Fibroblast of skin of right biceps (primary cell): ENCODE results near the gene PPFIA1.
"Not testable (repeated sequence)": the region's sequence is repeated elsewhere in the genome, so short reads cannot be mapped to it uniquely, and the experiment has no call there.

Experiments
- DNase-seq: peaks from one replicate; pipeline ENCODE4 v3.0.0-alpha.2; 2013

PPFIA1 gene

GRCh38 chr11:70252844-70253243 is 17.6 kb upstream of the PPFIA1 start:
- no peak for DNase-seq

GRCh38 chr11:70255477-70256116 is 14.9 kb upstream of the PPFIA1 start:
- DNase-seq: no peak

GRCh38 chr11:70259077-70259476 is 11.4 kb upstream of the PPFIA1 start:
- not testable (repeated sequence) for DNase-seq

- no peak for DNase-seq
Measured at GRCh38 chr11:70262951-70263350, 7.5 kb upstream of the PPFIA1 start.

- DNase-seq: no peak
Measured at GRCh38 chr11:70263363-70263762, 7.1 kb upstream of the PPFIA1 start.

GRCh38 chr11:70265341-70265740 is 5.1 kb upstream of the PPFIA1 start:
- DNase-seq: no peak

- no peak for DNase-seq
Measured at GRCh38 chr11:70267405-70267950, 3.0 kb upstream of the PPFIA1 start.

GRCh38 chr11:70268526-70268925 is 2.0 kb upstream of the PPFIA1 start:
- DNase-seq: no peak

GRCh38 chr11:70270877-70271648 is 573 bp downstream of the PPFIA1 start:
- DNase-seq: peak; percentile 51

GRCh38 chr11:70271649-70271953 is 1.1 kb downstream of the PPFIA1 start:
- no peak for DNase-seq

- no peak for DNase-seq
Measured at GRCh38 chr11:70272009-70272408, 1.5 kb downstream of the PPFIA1 start.

GRCh38 chr11:70278994-70279393 is 8.5 kb downstream of the PPFIA1 start:
- DNase-seq: no peak

- DNase-seq: peak; percentile 48
Measured at GRCh38 chr11:70281156-70281609, 10.7 kb downstream of the PPFIA1 start.

GRCh38 chr11:70282012-70282411 is 11.5 kb downstream of the PPFIA1 start:
- no peak for DNase-seq

GRCh38 chr11:70288721-70289120 is 18.2 kb downstream of the PPFIA1 start:
- DNase-seq: no peak

- DNase-seq: no peak
Measured at GRCh38 chr11:70289582-70289981, 19.1 kb downstream of the PPFIA1 start.

GRCh38 chr11:70290361-70291065 is 20.0 kb downstream of the PPFIA1 start:
- no peak for DNase-seq

- DNase-seq: no peak
Measured at GRCh38 chr11:70292166-70292565, 21.7 kb downstream of the PPFIA1 start.

GRCh38 chr11:70292863-70293262 is 22.4 kb downstream of the PPFIA1 start:
- no peak for DNase-seq

GRCh38 chr11:70295166-70295565 is 24.7 kb downstream of the PPFIA1 start:
- not testable (repeated sequence) for DNase-seq

- DNase-seq: peak; percentile 53
Measured at GRCh38 chr11:70296681-70297080, 26.2 kb downstream of the PPFIA1 start.

GRCh38 chr11:70297341-70297740 is 26.9 kb downstream of the PPFIA1 start:
- DNase-seq: peak; percentile 41

- DNase-seq: peak; percentile 33
Measured at GRCh38 chr11:70298243-70298915, 27.9 kb downstream of the PPFIA1 start.
